ENCODE measurements around the gene ATXN7L1. TPM values are rescaled to one million over a fixed set of nuclear protein-coding genes. Genes with fewer than 3 reads are reported as not detected.
A peak's percentile ranks its signal among the peaks of the same experiment; 100 is the strongest.

Gene ATXN7L1
- total RNA-seq, 4 donors from 2014 or later = 4.6 to 12.5 (median 10.1) TPM

DNA sequence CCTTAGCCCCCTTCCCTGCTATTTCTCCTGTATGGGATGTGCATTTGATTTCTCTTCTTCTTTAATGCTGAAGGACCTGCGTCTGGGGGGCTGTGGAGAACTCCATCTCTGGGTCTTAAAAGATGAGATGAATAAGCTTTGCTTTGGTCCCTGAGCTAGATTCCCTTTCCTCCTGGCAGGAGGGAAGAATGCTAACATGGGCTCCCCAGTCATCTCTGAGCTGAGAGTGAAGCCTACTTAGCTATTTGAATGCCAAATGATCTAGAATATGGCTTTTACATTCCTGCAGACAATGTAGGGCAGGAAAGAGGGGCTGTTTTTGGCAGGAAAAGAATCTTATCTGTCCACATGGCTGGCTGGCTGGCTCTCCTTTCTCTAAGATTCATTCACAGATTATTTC, 232.5 kb downstream of the ATXN7L1 start:
- Histone ChIP-seq H3K9me3 (no peaks in the 10 kb centered on the region), H3K4me3 (no peak overlapping the region), H3K27ac (replicated peaks in 1 of 4) (no peak overlapping the region), H3K4me1 (peaks cover 7 to 17% (median 10%) of the 10 kb centered on the region in 4 donors), H3K36me3 (peaks cover 13 to 36% (median 32%) of the 10 kb centered on the region in 4 donors), H3K27me3 (no peaks in the 10 kb centered on the region)
- TF ChIP-seq POLR2AphosphoS5 (IDR thresholded peaks at IDR 0.05) (no peak), EP300 (IDR thresholded peaks at IDR 0.05) (no peak), POLR2A (IDR thresholded peaks at IDR 0.05; ENCODE audit: low read depth) (no peak)
- TF ChIP-seq, protein P1, sequence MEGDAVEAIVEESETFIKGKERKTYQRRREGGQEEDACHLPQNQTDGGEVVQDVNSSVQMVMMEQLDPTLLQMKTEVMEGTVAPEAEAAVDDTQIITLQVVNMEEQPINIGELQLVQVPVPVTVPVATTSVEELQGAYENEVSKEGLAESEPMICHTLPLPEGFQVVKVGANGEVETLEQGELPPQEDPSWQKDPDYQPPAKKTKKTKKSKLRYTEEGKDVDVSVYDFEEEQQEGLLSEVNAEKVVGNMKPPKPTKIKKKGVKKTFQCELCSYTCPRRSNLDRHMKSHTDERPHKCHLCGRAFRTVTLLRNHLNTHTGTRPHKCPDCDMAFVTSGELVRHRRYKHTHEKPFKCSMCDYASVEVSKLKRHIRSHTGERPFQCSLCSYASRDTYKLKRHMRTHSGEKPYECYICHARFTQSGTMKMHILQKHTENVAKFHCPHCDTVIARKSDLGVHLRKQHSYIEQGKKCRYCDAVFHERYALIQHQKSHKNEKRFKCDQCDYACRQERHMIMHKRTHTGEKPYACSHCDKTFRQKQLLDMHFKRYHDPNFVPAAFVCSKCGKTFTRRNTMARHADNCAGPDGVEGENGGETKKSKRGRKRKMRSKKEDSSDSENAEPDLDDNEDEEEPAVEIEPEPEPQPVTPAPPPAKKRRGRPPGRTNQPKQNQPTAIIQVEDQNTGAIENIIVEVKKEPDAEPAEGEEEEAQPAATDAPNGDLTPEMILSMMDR (IDR thresholded peaks at IDR 0.05) = no peak
- no peak for DNase-seq (ENCODE audit: extremely low spot score)
- 91% methylated on average over 1 of the region's 1 CpG for WGBS
- intact Hi-C loops (cut with DNase I) = no loop called here

DNA sequence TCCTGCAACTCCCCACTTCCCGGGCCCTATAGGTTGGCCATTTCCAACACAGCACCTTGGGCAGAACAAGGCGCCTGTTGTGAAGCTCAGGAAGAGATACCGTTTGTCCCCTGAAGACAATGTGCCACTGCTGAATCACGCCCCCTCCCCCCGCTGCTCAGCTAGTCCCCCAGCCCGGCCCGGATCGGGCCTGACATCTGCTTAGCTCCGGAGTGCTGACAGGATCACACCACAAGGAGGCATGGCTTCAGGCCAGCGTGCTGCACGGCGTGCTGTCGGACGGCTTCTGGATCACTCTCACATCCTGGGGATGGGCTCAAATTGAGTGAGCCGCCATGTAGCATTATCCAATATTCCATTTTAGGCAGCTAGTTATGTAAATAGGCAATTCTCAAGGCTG, 233.0 kb downstream of the ATXN7L1 start:
- TF ChIP-seq, protein P1 (IDR thresholded peaks at IDR 0.05) = peak in 1 of 3 experiments; percentile 18
- TF ChIP-seq POLR2A (IDR thresholded peaks at IDR 0.05; ENCODE audit: low read depth) (no peak), POLR2AphosphoS5 (IDR thresholded peaks at IDR 0.05) (no peak), EP300 (IDR thresholded peaks at IDR 0.05) (no peak)
- 50% methylated on average over 9 of the region's 15 CpGs for WGBS
- peaks cover 17 to 40% (median 37%) of the 10 kb centered on the region in 4 donors for H3K36me3 ChIP-seq

DNA sequence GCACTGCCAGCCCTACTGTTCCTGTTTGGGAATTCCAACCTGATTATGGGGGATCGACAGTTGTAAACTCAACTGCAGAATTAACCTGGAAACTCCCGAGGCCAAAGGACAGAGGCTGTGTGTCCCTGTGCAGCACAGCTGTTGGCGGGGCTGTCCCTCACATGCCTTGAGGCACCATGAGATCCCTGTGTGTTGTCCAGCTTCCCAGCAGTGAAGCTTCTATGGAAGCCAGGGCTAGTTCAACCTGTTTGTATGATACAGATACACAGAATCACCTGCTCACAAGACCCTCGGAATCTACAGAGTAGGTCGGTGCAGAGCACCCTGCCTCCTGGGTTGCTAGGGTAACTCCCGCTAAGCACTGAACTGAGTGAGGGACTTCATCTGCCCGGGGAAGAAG, 234.1 kb downstream of the ATXN7L1 start:
- H3K4me1 ChIP-seq = peaks cover 0 to 9% (median 3%) of the 10 kb centered on the region in 4 donors
- intact Hi-C loops (cut with DNase I) = no loop called here
- H3K27me3 ChIP-seq = no peaks in the 10 kb centered on the region
- peaks cover 27 to 52% (median 48%) of the 10 kb centered on the region in 4 donors for H3K36me3 ChIP-seq
- H3K4me3 ChIP-seq = no peak overlapping the region
- no peak overlapping the region for H3K27ac ChIP-seq (replicated peaks in 1 of 4)
- TF ChIP-seq POLR2AphosphoS5 (IDR thresholded peaks at IDR 0.05) (no peak), POLR2A (IDR thresholded peaks at IDR 0.05; ENCODE audit: low read depth) (no peak), EP300 (IDR thresholded peaks at IDR 0.05) (no peak)
- TF ChIP-seq, protein P1 (IDR thresholded peaks at IDR 0.05) = no peak
- 99% methylated on average over 7 of the region's 7 CpGs for WGBS
- DNase-seq (ENCODE audit: extremely low spot score) = no peak
- H3K9me3 ChIP-seq = no peaks in the 10 kb centered on the region

More for the DNA sequence above, 233.0 kb downstream of the ATXN7L1 start:
- H3K9me3 ChIP-seq = no peaks in the 10 kb centered on the region
- no peaks in the 10 kb centered on the region for H3K27me3 ChIP-seq
- H3K4me3 ChIP-seq = no peak overlapping the region
- no peak overlapping the region for H3K27ac ChIP-seq (replicated peaks in 1 of 4)
- intact Hi-C loops (cut with DNase I) = no loop called here
- DNase-seq (ENCODE audit: extremely low spot score) = no peak
- peaks cover 2 to 12% (median 6%) of the 10 kb centered on the region in 4 donors for H3K4me1 ChIP-seq

DNA sequence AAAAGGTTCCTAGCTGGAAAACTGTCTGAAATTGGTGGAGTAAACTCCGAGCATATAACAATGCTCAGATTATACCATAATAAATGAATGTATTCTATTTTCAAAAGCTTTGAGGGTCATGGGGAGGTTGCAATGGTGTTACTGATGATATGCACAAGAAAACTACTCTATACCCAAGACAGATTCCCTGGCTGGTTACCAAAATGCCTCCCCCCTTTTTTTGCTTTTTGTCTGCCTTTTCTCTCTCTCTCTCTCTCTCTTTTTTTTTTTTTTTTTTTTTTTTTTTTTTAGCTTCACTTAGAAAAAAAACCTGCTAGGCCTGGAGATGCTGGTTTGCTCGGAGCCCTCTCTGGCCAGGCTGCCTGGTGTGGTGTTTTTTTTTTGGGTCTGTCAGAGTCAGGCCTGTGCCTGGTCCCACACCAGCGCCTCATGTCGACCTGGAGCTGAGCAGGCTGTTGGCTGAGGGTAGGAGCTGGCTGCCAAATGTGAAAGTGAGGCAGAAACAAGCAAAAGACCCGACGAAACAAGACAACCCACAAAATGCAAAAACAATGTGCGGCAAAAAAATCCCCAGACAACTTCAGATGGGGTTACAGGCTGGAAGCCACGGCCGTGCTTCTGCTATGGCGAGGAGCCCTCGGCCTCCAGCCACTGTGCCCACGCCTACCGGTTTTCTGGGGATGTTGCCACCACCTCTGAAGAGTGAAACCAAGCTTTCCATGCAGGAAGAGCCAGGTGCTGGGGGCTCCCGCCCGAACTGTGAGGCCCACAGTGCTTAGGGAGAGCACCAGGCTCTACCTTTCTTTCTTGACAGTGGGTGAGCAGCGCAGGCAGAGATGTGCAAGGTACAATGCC, 235.2 kb downstream of the ATXN7L1 start:
- no peak for TF ChIP-seq POLR2A (IDR thresholded peaks at IDR 0.05; ENCODE audit: low read depth)
- TF ChIP-seq EP300 (IDR thresholded peaks at IDR 0.05) = no peak
- TF ChIP-seq POLR2AphosphoS5 (IDR thresholded peaks at IDR 0.05) = no peak
- TF ChIP-seq, protein P1 (IDR thresholded peaks at IDR 0.05) = no peak
- WGBS = 89% methylated on average over 14 of the region's 16 CpGs
- Histone ChIP-seq H3K4me3 (no peak overlapping the region), H3K36me3 (peaks cover 30 to 62% (median 54%) of the 10 kb centered on the region in 4 donors), H3K9me3 (no peaks in the 10 kb centered on the region), H3K27me3 (no peaks in the 10 kb centered on the region), H3K27ac (replicated peaks in 1 of 4) (no peak overlapping the region), H3K4me1 (peaks cover 0 to 9% (median 3%) of the 10 kb centered on the region in 4 donors)
- intact Hi-C loops (cut with DNase I) = no loop called here
- DNase-seq (ENCODE audit: extremely low spot score) = no peak

Data from esophagus muscularis mucosa (tissue), 4 donors.